HepG2 (cell line): ENCODE data around the gene S1PR5. TPM values are rescaled to one million over a fixed set of nuclear protein-coding genes. Genes with fewer than 3 reads are reported as not detected.

ENCODE experiments used
- GABPA ChIP-seq, 2 experiments: IDR thresholded peaks; 2 replicates each; pipeline ENCODE4 v1.6.1; 2011 to 2016; ENCODE audit warnings: low read depth in 2 of 2, low read length in 1 of 2, missing biosample characterization in 1 of 2, missing genetic modification characterization in 1 of 2
- GPN1 ChIP-seq: sonication (generic); formaldehyde crosslinking; IDR thresholded peaks from 2 replicates; pipeline ENCODE4 v1.5.1; 2020; ENCODE audit warnings: missing genetic modification reagents, borderline replicate concordance
- HNRNPUL1 ChIP-seq: fragments of 200-400 bp; formaldehyde crosslinking; IDR thresholded peaks from 2 replicates; pipeline ENCODE4 v1.6.1; 2017; ENCODE audit warnings: low read depth, mild to moderate bottlenecking, low read length, moderate library complexity
- KLF15 ChIP-seq: sonication (generic); formaldehyde crosslinking; IDR thresholded peaks from 2 replicates; pipeline ENCODE4 v1.8.1; 2023; ENCODE audit warnings: borderline replicate concordance, mild to moderate bottlenecking, inconsistent platforms, missing genetic modification reagents, mixed read lengths
- KLF9 ChIP-seq: IDR thresholded peaks from 2 replicates; pipeline ENCODE4 v1.6.1; 2016; ENCODE audit warnings: low read depth
- KMT2A ChIP-seq: sonication (generic); formaldehyde crosslinking; IDR thresholded peaks from 2 replicates; pipeline ENCODE4 v1.4.0; 2020; ENCODE audit warnings: missing genetic modification reagents
- MATR3 ChIP-seq: sonication (generic); formaldehyde crosslinking; IDR thresholded peaks from 2 replicates; pipeline ENCODE4 v1.4.0; 2020; ENCODE audit warnings: missing genetic modification reagents
- MTF2 ChIP-seq: sonication (generic); formaldehyde crosslinking; IDR thresholded peaks from 2 replicates; pipeline ENCODE4 v1.5.0; 2020; ENCODE audit warnings: missing genetic modification reagents, borderline replicate concordance
- POLR2AphosphoS2 ChIP-seq: IDR thresholded peaks from 2 replicates; pipeline ENCODE4 v1.6.1; 2011; ENCODE audit warnings: low read depth, low read length, improper control_type of control experiment
- REPIN1 ChIP-seq: sonication (generic); formaldehyde crosslinking; IDR thresholded peaks from 2 replicates; pipeline ENCODE4 v1.8.0; 2022; ENCODE audit warnings: missing genetic modification reagents, low read depth, mild to moderate bottlenecking, borderline replicate concordance
- RXRB ChIP-seq: IDR thresholded peaks from 2 replicates; pipeline ENCODE4 v1.6.1; 2016; ENCODE audit warnings: borderline replicate concordance, missing genetic modification reagents, missing compliant biosample characterization
- SP2 ChIP-seq: sonication (generic); formaldehyde crosslinking; IDR thresholded peaks from 2 replicates; pipeline ENCODE4 v1.5.1; 2020; ENCODE audit warnings: mild to moderate bottlenecking, missing genetic modification reagents
- ZFY ChIP-seq: sonication (generic); formaldehyde crosslinking; IDR thresholded peaks from 2 replicates; pipeline ENCODE4 v1.4.0; 2020; ENCODE audit warnings: missing genetic modification reagents
- ZNF225 ChIP-seq: sonication (generic); formaldehyde crosslinking; IDR thresholded peaks from 2 replicates; pipeline ENCODE4 v1.4.0; 2020; ENCODE audit warnings: mild to moderate bottlenecking, missing genetic modification reagents
- ZNF556 ChIP-seq: sonication (generic); formaldehyde crosslinking; IDR thresholded peaks from 2 replicates; pipeline ENCODE4 v1.4.0; 2020; ENCODE audit warnings: mild to moderate bottlenecking, missing genetic modification reagents, borderline replicate concordance
- ZNF7 ChIP-seq: IDR thresholded peaks from 2 replicates; pipeline ENCODE4 v1.6.1; 2016; ENCODE audit warnings: missing biosample characterization, missing genetic modification reagents
- ZNF772 ChIP-seq: sonication (generic); formaldehyde crosslinking; IDR thresholded peaks from 2 replicates; pipeline ENCODE4 v1.5.0; 2020; ENCODE audit warnings: mild to moderate bottlenecking, missing genetic modification reagents
- polyA plus RNA-seq, 8 experiments: library from polyadenylated mRNA; depleted of rRNA in 3 of 8; stranded (reverse) in 7 of 8; unstranded in 1 of 8; fragments of >200 nt; fragmentation: Illumina TruSeq in 4 of 8; extraction: Trizol in 4 of 8; gene quantifications; 2 replicates each; pipeline versions ENCODE4 v1.2.1 to v1.2.3, GENCODE V29; 2011 to 2016; ENCODE audit warnings: low read depth in 4 of 8, missing spikeins in 1 of 8, mixed read lengths in 1 of 8; ENCODE audit not compliant: insufficient read depth in 1 of 8
- total RNA-seq, 5 experiments: library from RNA; depleted of rRNA; stranded (reverse); fragments of >200 nt; fragmentation: Illumina TruSeq; extraction: Trizol; gene quantifications; 2 replicates each; pipeline ENCODE4 v1.2.3, GENCODE V29; 2016; ENCODE audit warnings: low read depth in 1 of 5
- TF ChIP-seq, protein P1 (sequence below): sonication (generic); formaldehyde crosslinking; IDR thresholded peaks from 2 replicates; pipeline ENCODE4 v1.5.0; 2020; ENCODE audit warnings: mild to moderate bottlenecking, missing genetic modification reagents, moderate library complexity
- TF ChIP-seq, protein P2 (sequence below): sonication (generic); formaldehyde crosslinking; IDR thresholded peaks from 2 replicates; pipeline ENCODE4 v1.4.0; 2020; ENCODE audit warnings: missing genetic modification reagents, borderline replicate concordance
- TF ChIP-seq, protein P3 (sequence below): sonication (generic); formaldehyde crosslinking; IDR thresholded peaks from 2 replicates; pipeline ENCODE4 v1.8.1; 2023; ENCODE audit warnings: mild to moderate bottlenecking, missing genetic modification reagents, borderline replicate concordance
- TF ChIP-seq, protein P4 (sequence below): sonication (generic); formaldehyde crosslinking; IDR thresholded peaks from 2 replicates; pipeline ENCODE4 v1.4.0; 2020; ENCODE audit warnings: missing genetic modification reagents

Gene S1PR5
- total and polyA plus RNA-seq, 2 of the 13 experiments (the other 11 are each of a cell fraction or from before 2014, with no cell fraction given) = 0.04 TPM; not detected in 1

DNA sequence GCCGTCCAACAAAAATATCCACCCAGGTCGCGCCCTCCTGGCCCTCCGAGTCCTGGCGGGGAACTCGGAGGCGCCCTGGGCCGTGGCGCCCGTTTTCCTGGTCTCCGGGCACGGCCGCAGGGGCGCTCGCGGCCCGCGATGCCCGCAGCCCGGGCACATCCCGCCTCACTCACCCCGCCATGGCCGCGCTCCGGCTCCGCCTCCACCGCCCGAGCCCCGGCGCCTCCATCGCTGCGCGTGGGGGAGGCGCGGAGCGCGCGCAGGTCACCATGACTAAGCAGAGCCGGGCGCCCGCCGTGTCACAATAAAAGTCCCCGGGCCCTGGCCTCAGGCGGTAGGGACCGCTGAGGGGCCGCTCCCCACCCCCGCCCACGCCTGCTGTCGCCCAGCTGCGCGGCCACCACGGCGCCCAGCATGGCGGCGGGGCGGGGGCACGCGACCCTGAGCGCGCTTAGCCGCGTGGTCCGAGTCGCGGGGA is 14.7 kb downstream of the S1PR5 start (continued):
- TF ChIP-seq, protein P1, sequence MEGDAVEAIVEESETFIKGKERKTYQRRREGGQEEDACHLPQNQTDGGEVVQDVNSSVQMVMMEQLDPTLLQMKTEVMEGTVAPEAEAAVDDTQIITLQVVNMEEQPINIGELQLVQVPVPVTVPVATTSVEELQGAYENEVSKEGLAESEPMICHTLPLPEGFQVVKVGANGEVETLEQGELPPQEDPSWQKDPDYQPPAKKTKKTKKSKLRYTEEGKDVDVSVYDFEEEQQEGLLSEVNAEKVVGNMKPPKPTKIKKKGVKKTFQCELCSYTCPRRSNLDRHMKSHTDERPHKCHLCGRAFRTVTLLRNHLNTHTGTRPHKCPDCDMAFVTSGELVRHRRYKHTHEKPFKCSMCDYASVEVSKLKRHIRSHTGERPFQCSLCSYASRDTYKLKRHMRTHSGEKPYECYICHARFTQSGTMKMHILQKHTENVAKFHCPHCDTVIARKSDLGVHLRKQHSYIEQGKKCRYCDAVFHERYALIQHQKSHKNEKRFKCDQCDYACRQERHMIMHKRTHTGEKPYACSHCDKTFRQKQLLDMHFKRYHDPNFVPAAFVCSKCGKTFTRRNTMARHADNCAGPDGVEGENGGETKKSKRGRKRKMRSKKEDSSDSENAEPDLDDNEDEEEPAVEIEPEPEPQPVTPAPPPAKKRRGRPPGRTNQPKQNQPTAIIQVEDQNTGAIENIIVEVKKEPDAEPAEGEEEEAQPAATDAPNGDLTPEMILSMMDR = peak; percentile 8; the same call in 1 of the 2 replicates
- TF ChIP-seq REPIN1 (CRISPR knock-in tag) = peak; percentile 73; the same call in 1 of the 2 replicates
- TF ChIP-seq, protein P2, sequence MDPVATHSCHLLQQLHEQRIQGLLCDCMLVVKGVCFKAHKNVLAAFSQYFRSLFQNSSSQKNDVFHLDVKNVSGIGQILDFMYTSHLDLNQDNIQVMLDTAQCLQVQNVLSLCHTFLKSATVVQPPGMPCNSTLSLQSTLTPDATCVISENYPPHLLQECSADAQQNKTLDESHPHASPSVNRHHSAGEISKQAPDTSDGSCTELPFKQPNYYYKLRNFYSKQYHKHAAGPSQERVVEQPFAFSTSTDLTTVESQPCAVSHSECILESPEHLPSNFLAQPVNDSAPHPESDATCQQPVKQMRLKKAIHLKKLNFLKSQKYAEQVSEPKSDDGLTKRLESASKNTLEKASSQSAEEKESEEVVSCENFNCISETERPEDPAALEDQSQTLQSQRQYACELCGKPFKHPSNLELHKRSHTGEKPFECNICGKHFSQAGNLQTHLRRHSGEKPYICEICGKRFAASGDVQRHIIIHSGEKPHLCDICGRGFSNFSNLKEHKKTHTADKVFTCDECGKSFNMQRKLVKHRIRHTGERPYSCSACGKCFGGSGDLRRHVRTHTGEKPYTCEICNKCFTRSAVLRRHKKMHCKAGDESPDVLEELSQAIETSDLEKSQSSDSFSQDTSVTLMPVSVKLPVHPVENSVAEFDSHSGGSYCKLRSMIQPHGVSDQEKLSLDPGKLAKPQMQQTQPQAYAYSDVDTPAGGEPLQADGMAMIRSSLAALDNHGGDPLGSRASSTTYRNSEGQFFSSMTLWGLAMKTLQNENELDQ (CRISPR knock-in tag) = no peak
- TF ChIP-seq, protein P3, sequence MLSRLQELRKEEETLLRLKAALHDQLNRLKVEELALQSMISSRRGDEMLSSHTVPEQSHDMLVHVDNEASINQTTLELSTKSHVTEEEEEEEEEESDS (CRISPR knock-in tag) = 0 out of 2 replicates have a peak, but pooled peaks have one; percentile 63
- TF ChIP-seq KMT2A (CRISPR knock-in tag) = no peak
- 0 out of 2 replicates have a peak, but pooled peaks have one; percentile 3 for TF ChIP-seq KLF15 (CRISPR knock-in tag)
- no peak for TF ChIP-seq GPN1 (CRISPR knock-in tag)
- TF ChIP-seq, protein P4, sequence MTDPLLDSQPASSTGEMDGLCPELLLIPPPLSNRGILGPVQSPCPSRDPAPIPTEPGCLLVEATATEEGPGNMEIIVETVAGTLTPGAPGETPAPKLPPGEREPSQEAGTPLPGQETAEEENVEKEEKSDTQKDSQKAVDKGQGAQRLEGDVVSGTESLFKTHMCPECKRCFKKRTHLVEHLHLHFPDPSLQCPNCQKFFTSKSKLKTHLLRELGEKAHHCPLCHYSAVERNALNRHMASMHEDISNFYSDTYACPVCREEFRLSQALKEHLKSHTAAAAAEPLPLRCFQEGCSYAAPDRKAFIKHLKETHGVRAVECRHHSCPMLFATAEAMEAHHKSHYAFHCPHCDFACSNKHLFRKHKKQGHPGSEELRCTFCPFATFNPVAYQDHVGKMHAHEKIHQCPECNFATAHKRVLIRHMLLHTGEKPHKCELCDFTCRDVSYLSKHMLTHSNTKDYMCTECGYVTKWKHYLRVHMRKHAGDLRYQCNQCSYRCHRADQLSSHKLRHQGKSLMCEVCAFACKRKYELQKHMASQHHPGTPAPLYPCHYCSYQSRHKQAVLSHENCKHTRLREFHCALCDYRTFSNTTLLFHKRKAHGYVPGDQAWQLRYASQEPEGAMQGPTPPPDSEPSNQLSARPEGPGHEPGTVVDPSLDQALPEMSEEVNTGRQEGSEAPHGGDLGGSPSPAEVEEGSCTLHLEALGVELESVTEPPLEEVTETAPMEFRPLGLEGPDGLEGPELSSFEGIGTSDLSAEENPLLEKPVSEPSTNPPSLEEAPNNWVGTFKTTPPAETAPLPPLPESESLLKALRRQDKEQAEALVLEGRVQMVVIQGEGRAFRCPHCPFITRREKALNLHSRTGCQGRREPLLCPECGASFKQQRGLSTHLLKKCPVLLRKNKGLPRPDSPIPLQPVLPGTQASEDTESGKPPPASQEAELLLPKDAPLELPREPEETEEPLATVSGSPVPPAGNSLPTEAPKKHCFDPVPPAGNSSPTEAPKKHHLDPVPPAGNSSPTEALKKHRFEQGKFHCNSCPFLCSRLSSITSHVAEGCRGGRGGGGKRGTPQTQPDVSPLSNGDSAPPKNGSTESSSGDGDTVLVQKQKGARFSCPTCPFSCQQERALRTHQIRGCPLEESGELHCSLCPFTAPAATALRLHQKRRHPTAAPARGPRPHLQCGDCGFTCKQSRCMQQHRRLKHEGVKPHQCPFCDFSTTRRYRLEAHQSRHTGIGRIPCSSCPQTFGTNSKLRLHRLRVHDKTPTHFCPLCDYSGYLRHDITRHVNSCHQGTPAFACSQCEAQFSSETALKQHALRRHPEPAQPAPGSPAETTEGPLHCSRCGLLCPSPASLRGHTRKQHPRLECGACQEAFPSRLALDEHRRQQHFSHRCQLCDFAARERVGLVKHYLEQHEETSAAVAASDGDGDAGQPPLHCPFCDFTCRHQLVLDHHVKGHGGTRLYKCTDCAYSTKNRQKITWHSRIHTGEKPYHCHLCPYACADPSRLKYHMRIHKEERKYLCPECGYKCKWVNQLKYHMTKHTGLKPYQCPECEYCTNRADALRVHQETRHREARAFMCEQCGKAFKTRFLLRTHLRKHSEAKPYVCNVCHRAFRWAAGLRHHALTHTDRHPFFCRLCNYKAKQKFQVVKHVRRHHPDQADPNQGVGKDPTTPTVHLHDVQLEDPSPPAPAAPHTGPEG (CRISPR knock-in tag) = no peak
- TF ChIP-seq RXRB (CRISPR knock-in tag) = 0 out of 2 replicates have a peak, but pooled peaks have one; percentile 19
- TF ChIP-seq ZNF556 (CRISPR knock-in tag) = no peak
- no peak for TF ChIP-seq MTF2 (CRISPR knock-in tag)
- TF ChIP-seq POLR2AphosphoS2 = no peak
- peak; percentile 37; the same call in 1 of the 2 replicates for TF ChIP-seq SP2
- TF ChIP-seq GABPA (IDR thresholded peaks at IDR 0.05; ENCODE audit: low read depth, low read length) = no peak
- no peak for TF ChIP-seq GABPA (CRISPR knock-in tag; IDR thresholded peaks at IDR 0.05; ENCODE audit: low read depth)
- no peak for TF ChIP-seq HNRNPUL1
- TF ChIP-seq ZNF225 (CRISPR knock-in tag) = no peak
- TF ChIP-seq ZNF7 (CRISPR knock-in tag) = no peak
- TF ChIP-seq KLF9 (CRISPR knock-in tag) = no peak
- peak; percentile 86 for TF ChIP-seq ZFY (CRISPR knock-in tag)
- peak; percentile 33; the same call in 1 of the 2 replicates for TF ChIP-seq ZNF772 (CRISPR knock-in tag)
- TF ChIP-seq MATR3 (CRISPR knock-in tag) = no peak
